ENCODE measurements around the gene NFATC2IP.
"Not testable (repeated sequence)": the region's sequence is repeated elsewhere in the genome, so short reads cannot be mapped to it uniquely, and the experiment has no call there.

Gene NFATC2IP

DNA sequence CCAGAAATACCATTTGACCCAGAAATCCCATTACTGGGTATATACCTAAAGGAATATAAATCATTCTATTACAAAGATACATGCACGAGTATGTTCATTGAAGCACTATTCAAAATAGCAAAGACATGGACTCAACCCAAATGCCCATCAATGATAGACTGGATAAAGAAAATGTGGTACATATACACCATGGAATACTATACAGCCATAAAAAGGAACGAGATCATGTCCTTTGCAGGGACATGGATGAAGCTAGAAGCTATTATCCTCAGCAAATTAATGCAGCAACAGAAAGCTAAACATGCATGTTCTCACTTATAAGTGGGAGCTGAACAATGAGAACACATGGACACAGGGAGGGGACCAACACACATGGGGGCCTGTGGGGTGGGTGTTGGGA is 24.5 kb upstream of the NFATC2IP start:
- DNase-seq (ENCODE audit: low read depth in 2 of 2): not testable (repeated sequence)

- no peak for DNase-seq (ENCODE audit: low read depth in 2 of 2)
Measured at GRCh38 chr16:28927815-28928214, 22.9 kb upstream of the NFATC2IP start.

- DNase-seq (ENCODE audit: low read depth in 2 of 2): no peak
Measured at GRCh38 chr16:28930203-28930602, 20.5 kb upstream of the NFATC2IP start.

DNA sequence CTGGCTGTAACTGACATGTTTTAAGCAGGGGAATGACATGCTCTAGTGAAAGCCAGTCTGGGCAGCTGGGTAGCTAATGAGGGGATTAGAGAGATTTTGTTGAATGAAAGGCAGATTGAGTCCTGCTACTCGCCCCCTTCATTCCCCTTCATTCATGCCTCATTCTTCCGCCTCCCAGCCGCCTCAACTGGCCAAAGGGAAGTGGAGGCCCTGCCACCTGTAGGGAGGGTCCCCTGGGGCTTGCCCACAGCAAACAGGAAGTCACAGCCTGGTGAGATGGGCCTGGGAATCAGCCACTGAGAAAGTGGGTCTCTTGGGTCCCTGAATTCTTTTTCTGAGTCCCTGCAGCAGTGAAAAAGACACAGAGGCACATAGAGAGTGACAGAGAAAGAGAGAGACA is 20.1 kb upstream of the NFATC2IP start:
- no peak for DNase-seq (ENCODE audit: low read depth in 2 of 2)

GRCh38 chr16:28931801-28932225 is 18.9 kb upstream of the NFATC2IP start, which contains the start of gene CD19:
CD19 (plus strand) TSS chr16:28931971; CDS start chr16:28932001, 30 bp downstream.
- DNase-seq (ENCODE audit: low read depth in 2 of 2): no peak

DNA sequence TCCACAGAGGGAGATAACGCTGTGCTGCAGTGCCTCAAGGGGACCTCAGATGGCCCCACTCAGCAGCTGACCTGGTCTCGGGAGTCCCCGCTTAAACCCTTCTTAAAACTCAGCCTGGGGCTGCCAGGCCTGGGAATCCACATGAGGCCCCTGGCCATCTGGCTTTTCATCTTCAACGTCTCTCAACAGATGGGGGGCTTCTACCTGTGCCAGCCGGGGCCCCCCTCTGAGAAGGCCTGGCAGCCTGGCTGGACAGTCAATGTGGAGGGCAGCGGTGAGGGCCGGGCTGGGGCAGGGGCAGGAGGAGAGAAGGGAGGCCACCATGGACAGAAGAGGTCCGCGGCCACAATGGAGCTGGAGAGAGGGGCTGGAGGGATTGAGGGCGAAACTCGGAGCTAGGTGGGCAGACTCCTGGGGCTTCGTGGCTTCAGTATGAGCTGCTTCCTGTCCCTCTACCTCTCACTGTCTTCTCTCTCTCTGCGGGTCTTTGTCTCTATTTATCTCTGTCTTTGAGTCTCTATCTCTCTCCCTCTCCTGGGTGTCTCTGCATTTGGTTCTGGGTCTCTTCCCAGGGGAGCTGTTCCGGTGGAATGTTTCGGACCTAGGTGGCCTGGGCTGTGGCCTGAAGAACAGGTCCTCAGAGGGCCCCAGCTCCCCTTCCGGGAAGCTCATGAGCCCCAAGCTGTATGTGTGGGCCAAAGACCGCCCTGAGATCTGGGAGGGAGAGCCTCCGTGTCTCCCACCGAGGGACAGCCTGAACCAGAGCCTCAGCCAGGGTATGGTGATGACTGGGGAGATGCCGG is 18.2 kb upstream of the NFATC2IP start:
- DNase-seq (ENCODE audit: low read depth in 2 of 2): no peak

- no peak for DNase-seq (ENCODE audit: low read depth in 2 of 2)
Measured at GRCh38 chr16:28933171-28933570, 17.6 kb upstream of the NFATC2IP start.

DNA sequence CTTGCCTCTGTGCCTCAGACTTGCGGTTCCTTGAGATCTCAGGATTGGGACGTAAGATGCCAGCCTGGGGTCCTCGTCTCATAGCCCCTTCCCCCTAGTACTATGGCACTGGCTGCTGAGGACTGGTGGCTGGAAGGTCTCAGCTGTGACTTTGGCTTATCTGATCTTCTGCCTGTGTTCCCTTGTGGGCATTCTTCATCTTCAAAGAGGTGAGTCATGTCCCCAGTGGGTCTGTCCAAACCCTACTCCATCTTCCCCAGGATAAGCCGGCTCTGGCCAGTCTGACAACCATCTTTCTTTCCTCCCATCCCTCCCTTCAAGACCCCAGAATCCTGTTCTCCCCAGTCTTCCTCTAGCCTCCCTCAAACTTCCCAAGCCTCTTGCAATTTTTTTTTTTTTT is 15.4 kb upstream of the NFATC2IP start:
- DNase-seq (ENCODE audit: low read depth in 2 of 2): no peak

DNA sequence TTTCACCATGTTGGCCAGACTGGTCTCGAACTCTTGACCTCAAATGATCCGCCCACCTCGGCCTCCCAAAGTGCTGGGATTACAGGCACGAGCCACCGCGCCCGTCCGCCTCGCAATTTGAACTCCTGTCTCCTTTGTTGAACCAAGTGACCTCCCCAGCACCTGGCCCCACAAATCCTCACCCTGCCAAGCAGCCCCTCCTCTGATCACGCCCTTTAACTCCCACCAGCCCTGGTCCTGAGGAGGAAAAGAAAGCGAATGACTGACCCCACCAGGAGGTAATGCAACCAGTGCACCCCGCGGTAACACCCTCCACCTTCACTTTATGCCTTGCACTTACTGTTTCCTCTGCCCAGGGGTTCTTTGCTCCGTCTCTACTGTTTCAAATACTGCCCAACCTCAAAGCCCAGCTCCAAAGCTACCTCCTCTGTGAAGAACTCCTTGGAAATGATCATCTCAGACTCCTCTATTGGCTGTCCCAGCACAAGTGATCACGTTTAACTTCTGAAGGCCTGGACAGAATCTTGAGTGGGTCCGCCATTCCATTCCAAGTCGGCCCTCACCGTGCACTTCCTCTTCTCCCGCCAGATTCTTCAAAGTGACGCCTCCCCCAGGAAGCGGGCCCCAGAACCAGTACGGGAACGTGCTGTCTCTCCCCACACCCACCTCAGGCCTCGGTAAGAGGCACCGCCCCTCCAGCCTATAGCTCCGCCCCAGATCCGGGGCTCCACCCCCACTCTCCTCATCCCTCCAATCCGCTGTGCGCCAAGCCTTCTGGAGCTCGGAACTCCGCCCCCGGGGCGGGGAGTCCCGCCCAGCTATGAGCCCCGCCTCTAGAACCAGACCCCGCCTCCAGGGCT is 14.6 kb upstream of the NFATC2IP start:
- peak; percentile 88 to 89 for DNase-seq (ENCODE audit: low read depth in 2 of 2)

DNA sequence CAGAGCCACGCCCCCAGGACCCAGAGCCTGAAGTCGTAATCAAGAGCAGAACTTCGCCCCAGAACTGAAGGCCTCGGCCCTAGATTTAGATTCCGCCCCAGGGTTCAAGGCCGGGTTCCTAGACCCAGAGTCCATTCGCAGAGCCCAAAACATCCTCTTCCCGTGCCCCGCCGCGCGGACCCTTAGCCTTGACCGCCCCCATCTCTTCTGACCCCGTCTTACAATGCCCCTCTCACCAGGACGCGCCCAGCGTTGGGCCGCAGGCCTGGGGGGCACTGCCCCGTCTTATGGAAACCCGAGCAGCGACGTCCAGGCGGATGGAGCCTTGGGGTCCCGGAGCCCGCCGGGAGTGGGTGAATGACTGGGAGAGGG is 14.0 kb upstream of the NFATC2IP start:
- DNase-seq (ENCODE audit: low read depth in 2 of 2): no peak

DNA sequence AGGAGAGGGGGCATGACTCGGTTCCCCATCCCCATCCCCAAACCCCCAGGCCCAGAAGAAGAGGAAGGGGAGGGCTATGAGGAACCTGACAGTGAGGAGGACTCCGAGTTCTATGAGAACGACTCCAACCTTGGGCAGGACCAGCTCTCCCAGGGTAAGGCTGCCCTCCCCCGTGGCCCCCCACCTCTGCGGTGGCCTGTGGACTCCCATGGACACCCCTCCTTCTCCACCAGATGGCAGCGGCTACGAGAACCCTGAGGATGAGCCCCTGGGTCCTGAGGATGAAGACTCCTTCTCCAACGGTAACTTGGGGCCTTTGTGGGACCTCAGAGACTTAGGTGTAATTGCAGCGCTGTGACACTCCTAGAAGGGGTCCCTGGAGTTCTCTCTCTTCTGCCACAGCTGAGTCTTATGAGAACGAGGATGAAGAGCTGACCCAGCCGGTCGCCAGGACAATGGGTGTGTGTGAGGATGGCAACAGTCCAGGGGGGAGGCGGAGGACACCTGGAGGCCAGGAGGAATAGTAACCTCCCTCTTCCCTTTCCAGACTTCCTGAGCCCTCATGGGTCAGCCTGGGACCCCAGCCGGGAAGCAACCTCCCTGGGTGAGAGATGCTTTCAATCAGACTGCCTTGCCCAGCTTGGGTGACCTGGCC is 13.4 kb upstream of the NFATC2IP start:
- DNase-seq (ENCODE audit: low read depth in 2 of 2): no peak

DNA sequence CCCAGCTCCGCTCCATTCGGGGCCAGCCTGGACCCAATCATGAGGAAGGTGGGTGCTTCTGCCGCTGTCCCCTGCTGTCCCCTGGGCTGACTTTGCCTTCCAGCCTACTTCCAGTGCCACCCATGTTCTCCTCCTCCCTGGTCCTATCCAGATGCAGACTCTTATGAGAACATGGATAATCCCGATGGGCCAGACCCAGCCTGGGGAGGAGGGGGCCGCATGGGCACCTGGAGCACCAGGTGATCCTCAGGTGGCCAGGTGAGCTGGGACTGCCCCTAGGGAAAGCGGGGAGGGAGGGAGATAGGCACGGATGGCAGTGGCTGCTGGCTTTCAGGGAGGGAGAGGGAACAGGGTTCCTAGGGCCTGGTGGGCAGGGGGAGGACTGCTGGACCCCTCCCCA is 12.0 kb upstream of the NFATC2IP start:
- DNase-seq (ENCODE audit: low read depth in 2 of 2): no peak

DNA sequence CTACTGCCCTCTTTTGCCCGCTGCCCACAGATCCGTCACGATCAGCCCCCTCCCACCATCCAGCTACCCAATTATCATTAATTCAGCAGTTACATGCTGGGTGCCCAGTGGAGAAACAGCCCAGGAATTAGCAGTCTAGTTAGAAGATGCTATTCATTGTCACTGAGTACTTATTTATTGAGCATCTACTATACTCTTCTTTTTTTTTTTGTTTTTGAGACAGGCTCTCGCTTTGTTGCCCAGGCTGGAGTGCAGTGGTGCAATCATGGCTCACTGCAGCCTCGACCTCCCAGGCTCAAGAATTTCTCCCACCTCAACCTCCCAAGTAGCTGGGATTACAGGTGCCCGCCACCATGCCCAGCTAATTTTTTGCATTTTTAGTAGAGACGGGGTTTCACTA is 10.9 kb upstream of the NFATC2IP start:
- not testable (repeated sequence) for DNase-seq (ENCODE audit: low read depth in 2 of 2)

- DNase-seq (ENCODE audit: low read depth in 2 of 2): no peak
Measured at GRCh38 chr16:28943281-28943680, 7.5 kb upstream of the NFATC2IP start.

GRCh38 chr16:28946681-28947080 is 4.1 kb upstream of the NFATC2IP start:
- no peak for DNase-seq (ENCODE audit: low read depth in 2 of 2)

GRCh38 chr16:28951410-28951943 is 740 bp downstream of the NFATC2IP start:
- DNase-seq (ENCODE audit: low read depth in 2 of 2): no peak

GRCh38 chr16:28958216-28958615 is 7.5 kb downstream of the NFATC2IP start:
- no peak for DNase-seq (ENCODE audit: low read depth in 2 of 2)

GRCh38 chr16:28958836-28959235 is 8.1 kb downstream of the NFATC2IP start:
- no peak for DNase-seq (ENCODE audit: low read depth in 2 of 2)

- no peak for DNase-seq (ENCODE audit: low read depth in 2 of 2)
Measured at GRCh38 chr16:28964072-28964471, 13.3 kb downstream of the NFATC2IP start.

- DNase-seq (ENCODE audit: low read depth in 2 of 2): no peak
Measured at GRCh38 chr16:28964496-28964895, 13.8 kb downstream of the NFATC2IP start.

DNA sequence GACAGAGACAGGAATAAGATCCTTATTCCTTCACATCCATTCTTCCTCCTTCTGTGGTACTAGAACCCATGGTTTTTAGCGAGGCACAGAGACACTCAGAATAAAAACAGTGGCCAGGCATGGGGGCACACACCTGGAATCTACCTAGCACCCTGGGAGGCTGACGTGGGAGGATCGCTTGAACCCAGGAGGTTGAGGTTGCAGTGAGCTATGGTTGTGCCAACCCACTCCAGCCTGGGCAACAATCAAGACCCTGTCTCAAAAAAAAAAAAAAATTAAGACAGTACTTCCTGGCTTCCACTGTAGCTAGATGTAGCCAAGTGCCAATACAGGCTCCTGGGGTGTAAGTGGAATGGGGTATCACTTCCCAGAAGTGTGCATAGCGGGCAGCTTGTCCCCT is 16.4 kb downstream of the NFATC2IP start:
- DNase-seq (ENCODE audit: low read depth in 2 of 2): no peak

GRCh38 chr16:28969696-28970095 is 19.0 kb downstream of the NFATC2IP start:
- DNase-seq (ENCODE audit: low read depth in 2 of 2): not testable (repeated sequence)

All from stimulated activated CD4-positive, alpha-beta T cell treated with anti-CD3 and anti-CD28 coated beads, Interleukin-15, amount 100 ng/mL, for 48 hours (primary cell).